GM18870 (cell line): ENCODE measurements around the gene DMRT2.

Experiments used
- ATAC-seq: cut with Tn5 transposase; IDR thresholded peaks from one replicate; pipeline ENCODE4 v1.9.1; 2021; ENCODE audit warnings: moderate library complexity; ENCODE audit not compliant: unreplicated experiment

The DMRT2 gene

DNA sequence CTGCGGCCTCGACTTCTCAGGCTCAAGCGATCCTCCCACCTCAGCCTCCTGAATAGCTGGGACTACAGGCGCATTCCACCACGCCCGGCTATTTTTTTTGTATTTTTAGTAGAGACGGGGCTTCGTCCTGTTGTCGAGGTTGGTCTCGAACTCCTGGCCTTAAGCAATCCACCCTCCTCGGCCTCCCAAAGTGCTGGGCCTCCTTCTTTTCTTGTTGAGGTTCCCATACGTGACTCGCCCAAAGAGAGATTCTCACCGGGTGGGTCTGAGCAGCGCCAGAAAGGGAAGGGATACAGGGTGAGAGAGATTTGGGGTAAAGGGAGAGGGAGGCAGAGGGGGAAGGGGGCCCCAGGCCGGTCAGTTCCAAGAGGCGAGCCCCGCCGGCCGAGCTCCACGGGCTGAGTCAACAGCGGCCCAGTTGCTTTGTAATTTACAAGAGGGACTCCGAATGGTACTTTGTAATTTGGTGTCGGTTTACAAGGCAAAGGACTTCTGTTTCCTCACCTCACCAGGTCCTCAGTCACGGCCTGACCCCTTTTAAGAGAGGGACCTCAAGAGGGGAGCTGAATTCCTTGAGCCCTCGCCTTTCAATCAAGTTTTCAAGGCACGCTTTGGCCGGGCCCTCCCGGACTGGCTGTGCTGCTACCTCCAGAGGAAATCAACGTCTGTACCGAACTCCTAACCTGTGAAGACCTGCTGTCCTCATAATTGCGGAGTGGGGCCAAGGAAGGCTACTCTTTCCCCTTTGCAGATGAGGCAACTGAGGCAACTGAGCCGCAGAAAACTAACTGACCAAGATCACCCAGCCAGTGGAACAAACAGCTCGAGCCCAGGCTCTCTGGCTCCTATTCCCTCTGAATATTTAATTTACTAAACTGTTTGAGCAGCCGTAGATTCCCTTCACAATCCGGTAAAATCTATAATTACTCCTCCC lies 3.3 kb upstream of the DMRT2 start:
- ATAC-seq, result no peak

DNA sequence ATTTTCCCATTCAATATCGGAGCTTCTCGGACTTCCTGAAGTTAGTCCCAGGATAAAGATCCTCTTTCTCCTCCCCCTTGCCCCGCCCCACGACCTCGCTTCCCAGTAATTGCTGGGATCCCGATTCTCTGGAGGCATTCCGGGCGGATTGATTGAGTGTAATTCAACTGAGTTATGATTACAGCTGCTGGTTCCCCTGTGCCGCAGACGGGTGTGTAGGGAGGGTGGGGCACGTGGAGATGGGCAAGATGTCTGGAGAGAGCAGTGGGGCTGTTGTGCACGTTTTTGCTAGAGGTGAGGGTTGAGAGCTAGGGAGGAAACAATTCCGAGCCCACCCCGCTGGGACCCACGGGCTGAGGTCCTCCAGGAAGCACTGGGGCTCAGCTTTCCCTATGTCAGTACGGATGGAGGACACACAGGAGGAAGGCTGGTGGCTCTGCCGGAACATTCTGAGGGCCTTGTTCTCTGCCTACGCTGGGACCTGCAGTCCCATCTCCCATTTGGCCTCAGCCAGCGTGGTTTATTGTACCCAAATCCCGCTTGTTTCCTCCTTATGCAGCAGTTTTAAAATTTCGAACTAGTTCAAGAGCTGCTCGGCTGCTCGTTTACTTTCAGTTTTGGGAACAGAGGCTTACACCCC lies 2.4 kb upstream of the DMRT2 start:
- no peak for ATAC-seq

DNA sequence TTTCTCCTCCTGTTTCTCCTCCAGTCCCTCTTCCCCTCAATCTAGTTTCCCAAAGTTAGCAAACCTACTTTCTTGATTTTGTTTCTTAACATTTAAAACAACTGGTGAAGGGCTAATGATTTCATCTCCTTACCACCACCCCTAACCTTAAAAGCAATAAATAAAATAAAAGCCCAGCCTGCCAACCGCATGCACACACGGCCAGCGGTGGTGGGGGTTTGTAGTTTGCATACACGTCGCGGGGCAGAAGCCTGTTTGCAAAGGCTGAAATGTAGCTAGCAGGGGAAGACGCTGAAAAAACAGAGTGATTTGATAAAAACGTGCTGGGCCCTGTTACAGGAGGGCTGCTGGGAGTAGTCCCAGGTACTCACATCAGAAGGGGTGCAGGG lies 1.9 kb upstream of the DMRT2 start:
- ATAC-seq, result no peak

DNA sequence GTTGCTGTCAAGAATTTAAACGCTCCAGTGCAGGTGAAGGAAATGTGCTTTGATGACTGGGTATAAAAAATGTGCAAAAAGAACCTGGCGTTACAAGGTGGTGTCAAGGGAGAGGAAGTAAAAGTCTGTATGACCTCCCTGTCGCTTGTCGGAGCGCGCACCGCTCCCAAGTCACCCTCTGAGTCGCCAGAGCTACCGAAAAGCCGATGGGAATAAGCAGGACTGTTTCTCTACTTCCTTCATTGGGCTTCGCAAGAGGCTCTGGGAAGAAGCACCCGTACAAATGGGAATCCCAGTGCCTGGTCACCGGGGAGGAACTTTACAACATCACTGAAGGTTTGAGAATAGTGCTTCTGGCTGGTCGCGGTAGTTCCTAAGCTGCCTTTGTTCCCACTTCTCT lies 1.3 kb upstream of the DMRT2 start:
- no peak for ATAC-seq

DNA sequence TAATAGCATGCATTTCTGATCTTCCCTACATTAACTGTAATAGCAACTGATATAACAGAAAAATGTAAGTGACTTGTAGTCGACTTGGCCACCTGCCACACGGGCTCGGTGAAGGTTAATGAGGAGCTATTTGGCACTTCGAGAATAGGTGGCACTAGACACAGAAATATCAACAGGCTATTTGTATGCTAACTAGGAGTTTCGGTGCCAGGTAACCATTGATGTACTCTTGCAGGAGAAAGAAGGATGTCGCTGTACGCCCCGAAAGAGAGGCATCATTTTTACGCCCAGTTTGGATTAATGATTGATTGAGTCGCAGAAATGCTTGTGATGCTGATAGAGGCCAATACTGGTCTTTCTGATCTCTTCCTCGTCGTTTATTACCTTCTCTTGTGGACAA lies 516 bp upstream of the DMRT2 start:
- no peak for ATAC-seq

DNA sequence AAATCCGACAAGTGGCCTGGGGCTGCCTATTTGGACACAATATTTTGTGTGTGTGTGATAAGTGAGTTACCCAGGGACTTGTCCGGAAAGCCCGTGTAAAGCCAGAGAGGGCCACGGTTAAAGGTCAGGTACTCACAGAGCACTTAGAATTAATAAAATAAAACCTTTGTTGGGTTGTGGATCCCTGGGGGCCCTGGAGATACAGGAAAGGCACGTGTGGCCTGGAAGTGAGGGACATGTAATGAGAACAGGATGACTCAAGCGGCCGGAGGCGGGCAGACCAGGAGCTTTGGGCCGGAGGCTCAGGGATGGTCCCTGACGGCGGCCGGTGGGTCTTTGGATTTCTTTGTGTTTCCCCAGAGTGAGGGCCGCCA lies 1.0 kb downstream of the DMRT2 start:
- ATAC-seq, result no peak

DNA sequence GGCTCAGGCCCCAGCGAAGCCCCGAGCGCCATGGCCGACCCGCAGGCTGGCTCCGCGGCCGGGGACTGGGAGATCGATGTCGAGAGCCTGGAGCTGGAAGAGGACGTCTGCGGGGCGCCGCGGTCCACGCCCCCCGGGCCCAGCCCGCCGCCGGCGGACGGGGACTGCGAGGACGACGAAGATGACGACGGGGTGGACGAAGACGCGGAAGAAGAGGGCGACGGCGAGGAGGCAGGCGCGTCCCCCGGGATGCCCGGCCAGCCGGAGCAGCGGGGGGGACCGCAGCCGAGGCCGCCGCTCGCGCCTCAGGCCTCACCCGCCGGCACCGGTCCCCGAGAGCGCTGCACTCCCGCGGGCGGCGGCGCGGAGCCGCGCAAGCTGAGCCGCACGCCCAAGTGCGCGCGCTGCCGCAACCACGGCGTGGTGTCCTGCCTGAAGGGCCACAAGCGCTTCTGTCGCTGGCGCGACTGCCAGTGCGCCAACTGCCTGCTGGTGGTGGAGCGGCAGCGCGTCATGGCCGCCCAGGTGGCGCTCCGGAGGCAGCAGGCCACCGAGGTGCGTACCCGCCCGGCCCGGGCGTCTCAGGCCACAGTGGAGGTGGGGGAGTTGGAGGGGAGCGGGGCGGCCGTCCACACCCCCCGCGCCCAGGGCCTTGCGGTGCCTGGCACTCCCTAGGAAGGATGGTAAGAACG lies 1.6 kb downstream of the DMRT2 start:
- no peak for ATAC-seq

DNA sequence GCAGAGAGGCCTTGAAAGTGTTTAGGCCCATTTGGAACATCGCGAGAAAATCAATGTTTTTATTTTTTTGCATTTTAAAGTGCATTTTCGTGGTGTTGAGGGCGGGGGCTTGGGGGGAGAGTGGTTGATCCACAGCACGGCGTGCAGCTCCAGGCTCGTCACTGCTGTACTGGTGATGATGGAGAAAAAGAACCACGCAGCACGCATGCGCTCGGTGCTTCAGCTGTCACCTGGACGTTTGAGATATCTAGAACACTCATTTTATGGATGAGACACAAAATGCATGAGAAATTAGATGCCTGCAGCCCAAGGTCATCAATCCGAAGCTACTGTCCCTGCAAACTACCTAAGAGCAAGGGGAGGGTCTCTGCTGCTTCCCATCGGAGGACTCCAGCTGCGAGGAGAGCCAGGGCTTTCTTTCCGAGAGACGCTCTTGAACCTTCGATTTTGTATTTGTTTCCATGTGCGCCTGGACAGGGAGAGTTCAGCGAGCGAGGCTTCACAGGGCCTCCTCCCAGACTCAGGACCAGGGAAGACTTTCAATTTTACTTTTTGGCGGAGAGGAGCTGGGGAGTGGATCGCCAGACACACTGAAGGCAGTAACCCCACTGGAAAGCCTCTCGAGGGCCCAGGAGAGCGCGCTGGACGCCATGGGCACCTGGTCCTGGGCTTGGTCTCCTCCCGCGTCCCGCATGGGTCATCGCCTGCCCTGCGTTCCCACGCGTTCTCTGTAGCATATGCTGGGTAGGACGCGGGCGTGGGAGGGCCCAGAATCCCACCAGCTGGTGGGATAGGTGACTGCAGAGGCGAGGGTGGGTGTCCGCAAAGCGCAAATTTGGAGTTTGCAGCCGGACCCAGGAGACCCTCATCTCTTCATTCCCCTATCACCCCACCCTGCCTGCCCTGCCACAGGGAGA lies 2.5 kb downstream of the DMRT2 start:
- ATAC-seq, result no peak

DNA sequence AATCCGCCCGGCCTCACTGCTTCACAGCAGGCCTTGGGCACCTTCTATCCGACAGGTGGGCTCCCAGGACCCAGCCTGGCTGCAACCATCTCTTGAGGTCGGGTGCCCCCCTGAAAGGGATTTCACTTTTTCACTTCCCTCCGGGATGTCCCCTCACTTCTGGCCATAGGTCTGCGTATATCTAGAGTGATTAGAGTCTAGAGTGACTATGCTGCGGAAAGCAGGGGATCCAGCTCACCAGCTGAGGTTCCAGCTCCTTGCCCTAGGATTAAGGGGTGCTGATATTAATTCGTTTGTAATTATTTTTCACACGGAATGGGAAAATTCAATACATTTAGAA lies 3.1 kb downstream of the DMRT2 start:
- no peak for ATAC-seq

DNA sequence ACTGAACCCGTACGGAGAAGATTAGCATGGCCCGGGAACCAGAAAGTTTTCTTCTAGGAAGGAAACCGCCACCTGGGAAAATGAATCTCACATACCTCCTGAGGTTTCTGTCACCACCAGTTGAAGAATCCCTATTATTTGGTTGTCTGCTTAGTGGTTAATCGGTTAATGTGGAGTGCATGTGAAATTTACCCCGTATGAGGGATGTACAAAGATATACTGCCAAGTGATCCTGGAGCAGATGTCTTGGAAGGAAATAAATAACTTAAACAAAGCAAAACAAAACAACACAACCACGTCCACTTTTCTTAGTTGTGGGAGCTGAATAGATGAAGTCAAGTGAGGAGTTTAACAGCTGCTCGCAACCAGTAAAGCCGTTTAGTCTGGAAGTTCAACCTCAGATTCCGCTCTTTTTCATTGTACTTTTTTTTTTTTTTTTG lies 3.8 kb downstream of the DMRT2 start:
- no peak for ATAC-seq

DNA sequence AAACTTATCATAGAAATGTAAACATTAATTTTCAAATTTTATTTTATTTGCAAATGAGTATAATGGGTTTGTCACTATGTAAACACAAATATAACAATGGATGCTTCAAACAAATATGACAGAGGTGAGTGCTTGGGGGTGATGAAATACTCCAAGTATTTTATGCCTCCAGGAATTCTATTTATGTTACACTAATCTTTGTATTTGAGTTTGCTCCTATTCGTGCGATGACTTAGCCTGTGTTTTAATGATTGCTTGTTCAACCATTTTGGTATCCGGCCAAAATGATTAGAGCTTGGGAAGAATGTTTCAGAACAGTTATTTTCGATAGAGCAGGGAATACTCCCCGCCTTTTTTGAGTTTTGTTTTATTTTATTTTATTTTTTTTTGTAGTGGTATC lies 5.0 kb downstream of the DMRT2 start:
- ATAC-seq, result no peak

DNA sequence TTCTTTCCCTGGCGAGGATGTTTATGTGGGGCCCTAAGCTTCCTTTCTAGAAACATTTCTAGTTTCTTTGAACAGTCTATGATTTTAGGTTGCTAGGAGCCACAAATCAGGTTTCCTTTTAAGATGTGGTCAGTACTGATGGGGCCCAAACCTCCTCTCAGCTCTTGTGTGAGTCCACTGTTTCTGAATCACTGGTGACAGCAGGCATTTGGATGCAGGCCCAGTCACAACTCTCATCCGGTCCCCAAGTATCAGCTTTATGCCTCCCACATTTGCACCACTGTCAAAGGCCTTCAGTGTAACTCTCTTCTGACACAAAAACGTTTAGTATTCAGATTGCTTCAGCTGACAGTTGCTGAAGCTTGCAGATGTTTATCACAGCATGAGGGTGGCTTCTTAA lies 7.8 kb downstream of the DMRT2 start:
- no peak for ATAC-seq

DNA sequence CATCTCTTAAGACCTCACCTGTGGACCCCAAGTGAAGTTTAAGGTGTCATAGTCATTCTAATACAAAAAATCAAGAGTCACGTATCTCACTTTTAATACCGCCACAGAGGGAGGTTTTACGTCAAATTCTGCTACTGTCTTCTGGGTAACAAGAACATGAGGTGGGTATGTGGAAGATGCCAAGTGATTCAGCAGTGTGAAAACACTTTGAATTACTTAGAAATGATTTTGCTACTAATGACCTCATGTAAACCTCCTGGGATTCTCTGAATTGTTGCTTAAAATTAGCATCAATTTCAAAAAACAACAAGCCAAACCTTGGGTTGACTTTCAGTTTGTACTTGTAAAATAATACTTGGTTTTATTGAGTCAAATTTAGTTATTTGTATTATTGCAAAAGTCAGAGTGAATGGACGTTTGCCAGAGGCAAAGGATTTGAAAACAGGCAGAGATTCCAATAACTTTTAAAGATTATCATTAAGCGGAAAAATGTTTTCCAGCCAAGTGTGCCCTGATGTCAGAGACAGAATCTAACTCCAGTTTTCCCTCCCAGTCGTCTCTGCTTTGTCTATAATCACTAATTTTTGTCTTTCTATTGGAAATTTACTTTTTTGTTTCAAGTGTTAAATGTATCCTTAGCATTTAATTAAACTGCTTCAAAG lies 8.8 kb downstream of the DMRT2 start:
- ATAC-seq, result no peak

DNA sequence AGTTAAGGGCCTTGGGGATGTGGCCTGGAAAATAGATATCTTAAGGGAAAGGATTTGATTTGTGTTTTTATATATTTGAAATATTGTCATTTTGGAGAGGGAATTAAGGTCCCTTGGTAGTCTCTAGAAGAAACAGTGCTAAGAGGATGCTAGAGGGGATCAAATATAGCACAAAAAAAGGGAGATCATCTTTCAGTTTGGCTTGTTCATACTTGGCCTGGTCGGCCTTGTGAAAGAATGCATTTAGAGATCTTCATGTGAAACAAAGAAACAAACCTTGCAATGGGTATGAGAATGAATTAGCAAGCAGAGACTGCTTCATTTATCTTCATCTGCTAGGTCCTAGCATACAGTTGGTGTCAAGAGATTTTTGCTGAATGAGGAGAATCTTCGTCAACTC lies 15.0 kb downstream of the DMRT2 start:
- ATAC-seq, result no peak

DNA sequence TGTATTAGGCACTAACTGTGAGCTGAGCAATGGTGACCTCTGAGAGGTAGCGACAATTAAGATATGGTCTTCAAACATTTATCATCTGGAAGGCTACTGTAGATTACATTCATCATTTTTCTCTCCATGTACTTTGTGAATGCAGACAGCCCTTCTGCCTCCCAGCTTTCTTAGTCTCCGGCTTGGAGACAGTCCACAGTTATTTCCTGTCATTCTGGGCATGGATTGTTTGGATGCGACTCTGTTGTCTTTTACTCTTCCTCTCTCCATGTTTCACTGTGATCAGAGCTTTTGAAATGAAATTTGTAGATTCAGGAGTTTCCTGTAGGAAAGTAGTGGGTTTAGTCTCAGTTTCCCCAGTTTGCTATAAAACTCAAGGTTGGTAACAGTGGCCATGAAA lies 20.5 kb downstream of the DMRT2 start:
- ATAC-seq, result no peak

DNA sequence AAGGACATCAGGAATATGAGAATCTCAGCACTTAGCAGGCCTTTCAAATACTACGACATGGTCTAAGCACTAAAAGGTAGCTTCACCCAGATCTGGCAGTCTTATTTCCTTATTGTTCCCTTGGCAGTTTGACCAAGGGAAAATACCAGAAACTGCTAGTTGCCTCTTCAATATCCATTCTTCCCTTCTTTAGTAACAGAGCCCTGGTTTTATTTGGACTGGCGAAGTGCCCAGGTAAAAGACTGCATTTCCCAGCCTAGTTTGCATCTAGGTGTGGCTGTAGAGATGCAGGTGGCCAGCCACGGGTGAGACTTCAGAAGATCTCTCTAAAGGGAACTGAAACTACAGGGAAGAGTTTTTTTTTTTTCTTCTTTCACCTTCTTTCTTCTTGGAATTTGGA lies 21.6 kb downstream of the DMRT2 start:
- no peak for ATAC-seq

DNA sequence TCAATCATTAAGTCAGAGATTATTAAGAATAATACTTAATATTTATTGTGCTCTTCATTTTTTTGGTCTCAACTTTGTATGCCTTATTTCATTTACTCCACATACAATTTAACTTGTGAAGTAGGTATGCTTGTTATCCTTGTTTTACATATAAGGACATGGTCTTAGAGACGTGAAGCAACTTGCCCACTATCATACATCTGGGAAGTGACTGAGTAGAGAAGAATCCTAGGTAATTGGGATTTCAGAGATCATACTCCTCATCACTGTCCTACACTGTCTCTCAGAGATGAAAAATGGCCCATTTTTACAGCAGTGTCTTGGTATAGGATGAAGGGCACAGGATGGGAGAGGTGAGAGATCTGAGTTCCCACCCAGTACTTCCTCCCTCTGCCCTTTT lies 23.3 kb downstream of the DMRT2 start:
- no peak for ATAC-seq

DNA sequence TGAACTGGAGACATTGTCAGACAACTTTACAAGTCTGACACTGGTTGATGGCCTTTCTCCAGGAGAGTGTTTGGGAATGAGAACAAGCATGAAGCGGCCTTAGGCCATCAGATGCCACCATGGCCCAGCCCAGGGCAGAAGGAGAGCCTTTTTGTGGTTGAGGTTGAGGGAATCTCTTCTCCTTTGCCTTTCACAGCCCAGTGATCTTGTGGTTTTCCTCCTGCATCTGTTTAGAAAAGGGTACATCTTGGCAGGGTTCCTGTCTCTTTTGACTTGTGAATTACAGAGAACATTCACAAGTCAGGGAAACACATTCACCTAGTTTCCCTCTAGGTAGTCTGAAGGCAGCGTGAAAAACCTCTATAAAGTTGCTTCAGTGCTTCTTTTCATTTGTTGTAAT lies 27.5 kb downstream of the DMRT2 start:
- ATAC-seq, result no peak

DNA sequence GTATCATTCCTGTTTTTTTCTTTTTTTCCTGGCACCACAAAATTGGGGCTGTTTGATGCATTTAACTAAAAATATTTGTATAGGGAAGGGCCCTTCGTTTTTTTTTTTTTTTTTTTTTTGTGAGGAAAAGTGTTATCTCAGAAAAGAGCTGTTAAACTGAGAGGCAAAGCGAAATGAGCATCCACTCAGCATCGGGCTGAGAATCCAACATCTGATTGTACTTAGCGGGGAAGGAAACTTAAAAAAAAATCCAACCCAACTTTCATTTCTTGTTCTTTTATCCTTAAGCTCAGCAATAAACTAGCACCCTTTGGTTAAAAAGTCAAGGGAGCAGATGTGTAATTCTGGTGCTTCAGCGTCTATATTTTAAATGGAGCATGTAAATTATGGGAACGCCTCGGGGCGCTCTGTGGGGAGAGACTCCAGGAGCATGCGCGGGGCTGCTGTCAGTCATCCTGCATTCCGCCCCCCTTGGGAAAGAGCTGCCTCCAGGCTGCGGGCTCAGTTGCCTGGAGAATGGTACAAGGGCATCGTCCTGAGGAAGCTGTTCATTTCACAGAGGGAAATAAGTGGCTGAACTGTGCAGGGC lies 33.3 kb downstream of the DMRT2 start:
- ATAC-seq, result no peak

DNA sequence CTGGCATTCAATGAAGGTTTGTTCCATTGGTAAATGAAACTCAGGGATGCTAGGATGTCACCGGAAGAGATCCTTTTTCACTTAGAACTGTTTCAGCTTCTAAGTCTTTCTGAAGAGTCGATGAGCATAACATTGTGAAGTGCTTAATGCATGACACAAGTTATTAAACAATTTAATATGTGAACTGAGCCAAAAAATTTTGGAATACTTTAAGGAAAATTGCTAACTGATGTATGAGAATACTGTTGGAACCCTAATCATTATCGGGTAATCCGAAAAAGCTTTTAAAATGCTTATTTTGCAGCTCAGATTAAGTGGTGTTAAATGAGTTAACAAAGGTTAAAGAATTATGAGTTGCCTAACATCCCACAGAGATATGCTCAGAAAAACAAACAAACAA lies 34.9 kb downstream of the DMRT2 start:
- no peak for ATAC-seq
